ENCODE measurements around the gene RECQL5. TPM values are rescaled to one million over a fixed set of nuclear protein-coding genes. Genes with fewer than 3 reads are reported as not detected.

RECQL5 gene
- total RNA-seq, 2 experiments from 2014 or later = 90.0 to 139 TPM

GRCh38 chr17:75628425-75628824, 38.5 kb downstream of the RECQL5 start:
- no peak for DNase-seq (ENCODE audit: low spot score)
- Histone ChIP-seq H4K20me1 (ENCODE audit: insufficient read depth, low read length) (no peaks in the 10 kb centered on the region), H3K4me1 (ENCODE audit: insufficient read depth, low read length, poor library complexity, severe bottlenecking) (peaks cover 24% of the 10 kb centered on the region), H3K36me3 (ENCODE audit: insufficient read depth, low read length) (peaks cover 22% of the 10 kb centered on the region; the same call in 1 of the 2 replicates), H3K9me3 (ENCODE audit: low read length) (no peaks in the 10 kb centered on the region), H3K79me2 (ENCODE audit: insufficient read depth, low read depth, low read length) (no peaks in the 10 kb centered on the region), H3K27ac (ENCODE audit: low read depth, low read length, poor library complexity, severe bottlenecking) (no peak overlapping the region), H3K4me2 (ENCODE audit: low read length) (no peak overlapping the region), H3K9me2 (ENCODE audit: insufficient read depth, low read length) (no peaks in the 10 kb centered on the region), H3K4me3 (ENCODE audit: low read depth, low read length, poor library complexity, severe bottlenecking) (no peak overlapping the region), H2AFZ (ENCODE audit: low read length) (no peak overlapping the region)
- ChIA-PET POLR2A (no interaction called here), CTCF (ENCODE audit: unreplicated experiment) (interaction anchor here (0.7 kb wide), 1 partner anchor 119 kb away, joined by 3 read pairs; no protein-coding TSS in a partner anchor)
- TF ChIP-seq EZH2phosphoT487 (IDR thresholded peaks at IDR 0.05; ENCODE audit: borderline replicate concordance, low read depth, low read length) (no peak), CTCF (conservative IDR thresholded peaks at IDR 0.05; ENCODE audit: low read length) (no peak)
- no TSS peak for BruUV-seq (replicated peaks)
- intact Hi-C loops (cut with micrococcal nuclease; ENCODE audit: unreplicated experiment) = no loop called here

- CTCF ChIA-PET (ENCODE audit: unreplicated experiment) = interaction anchor here (0.6 kb wide), 1 partner anchor 133 kb away, joined by 3 read pairs; no protein-coding TSS in a partner anchor
- TF ChIP-seq CTCF (conservative IDR thresholded peaks at IDR 0.05; ENCODE audit: low read length) (no peak), EZH2phosphoT487 (IDR thresholded peaks at IDR 0.05; ENCODE audit: borderline replicate concordance, low read depth, low read length) (no peak)
- no peak overlapping the region for H3K4me3 ChIP-seq (ENCODE audit: low read depth, low read length, poor library complexity, severe bottlenecking)
- no peak for DNase-seq (ENCODE audit: low spot score)
- H3K9me3 ChIP-seq (ENCODE audit: low read length) = no peaks in the 10 kb centered on the region
- H3K4me1 ChIP-seq (ENCODE audit: insufficient read depth, low read length, poor library complexity, severe bottlenecking) = peaks cover 12% of the 10 kb centered on the region
- no TSS peak for BruUV-seq (replicated peaks)
- H2AFZ ChIP-seq (ENCODE audit: low read length) = no peak overlapping the region
- intact Hi-C loops (cut with micrococcal nuclease; ENCODE audit: unreplicated experiment) = no loop called here
- H3K4me2 ChIP-seq (ENCODE audit: low read length) = no peak overlapping the region
- H4K20me1 ChIP-seq (ENCODE audit: insufficient read depth, low read length) = no peaks in the 10 kb centered on the region
- no peaks in the 10 kb centered on the region for H3K9me2 ChIP-seq (ENCODE audit: insufficient read depth, low read length)
- no peak overlapping the region for H3K27ac ChIP-seq (ENCODE audit: low read depth, low read length, poor library complexity, severe bottlenecking)
- POLR2A ChIA-PET = no interaction called here
- no peaks in the 10 kb centered on the region for H3K79me2 ChIP-seq (ENCODE audit: insufficient read depth, low read depth, low read length)
- H3K36me3 ChIP-seq (ENCODE audit: insufficient read depth, low read length) = peaks cover 20% of the 10 kb centered on the region; the same call in 1 of the 2 replicates
Observed at GRCh38 chr17:75627094-75627493, 39.9 kb downstream of the RECQL5 start.

GRCh38 chr17:75626496-75627038, 40.4 kb downstream of the RECQL5 start:
- Histone ChIP-seq H3K4me3 (ENCODE audit: low read depth, low read length, poor library complexity, severe bottlenecking) (no peak overlapping the region), H2AFZ (ENCODE audit: low read length) (no peak overlapping the region), H3K27ac (ENCODE audit: low read depth, low read length, poor library complexity, severe bottlenecking) (no peak overlapping the region), H3K4me1 (ENCODE audit: insufficient read depth, low read length, poor library complexity, severe bottlenecking) (peaks cover 12% of the 10 kb centered on the region), H3K79me2 (ENCODE audit: insufficient read depth, low read depth, low read length) (no peaks in the 10 kb centered on the region), H3K36me3 (ENCODE audit: insufficient read depth, low read length) (peaks cover 16% of the 10 kb centered on the region; the same call in 1 of the 2 replicates), H3K9me2 (ENCODE audit: insufficient read depth, low read length) (no peaks in the 10 kb centered on the region), H3K4me2 (ENCODE audit: low read length) (no peak overlapping the region), H3K9me3 (ENCODE audit: low read length) (no peaks in the 10 kb centered on the region), H4K20me1 (ENCODE audit: insufficient read depth, low read length) (no peaks in the 10 kb centered on the region)
- intact Hi-C loops (cut with micrococcal nuclease; ENCODE audit: unreplicated experiment) = no loop called here
- POLR2A ChIA-PET = no interaction called here
- BruUV-seq (replicated peaks) = no TSS peak
- CTCF ChIA-PET (ENCODE audit: unreplicated experiment) = interaction anchor here (0.6 kb wide), 1 partner anchor 133 kb away, joined by 3 read pairs; no protein-coding TSS in a partner anchor
- no peak for DNase-seq (ENCODE audit: low spot score)
- TF ChIP-seq CTCF (conservative IDR thresholded peaks at IDR 0.05; ENCODE audit: low read length) = no peak
